ENCODE data around the gene GRIN3A.

The GRIN3A gene

GRCh38 chr9:101705135-101705661 is 33.2 kb downstream of the GRIN3A start:
- DNase-seq (ENCODE audit: low spot score) = no peak

- DNase-seq (ENCODE audit: low spot score) = no peak
These were observed 36.2 kb downstream of the GRIN3A start for GRCh38 chr9:101702257-101702656.

DNA sequence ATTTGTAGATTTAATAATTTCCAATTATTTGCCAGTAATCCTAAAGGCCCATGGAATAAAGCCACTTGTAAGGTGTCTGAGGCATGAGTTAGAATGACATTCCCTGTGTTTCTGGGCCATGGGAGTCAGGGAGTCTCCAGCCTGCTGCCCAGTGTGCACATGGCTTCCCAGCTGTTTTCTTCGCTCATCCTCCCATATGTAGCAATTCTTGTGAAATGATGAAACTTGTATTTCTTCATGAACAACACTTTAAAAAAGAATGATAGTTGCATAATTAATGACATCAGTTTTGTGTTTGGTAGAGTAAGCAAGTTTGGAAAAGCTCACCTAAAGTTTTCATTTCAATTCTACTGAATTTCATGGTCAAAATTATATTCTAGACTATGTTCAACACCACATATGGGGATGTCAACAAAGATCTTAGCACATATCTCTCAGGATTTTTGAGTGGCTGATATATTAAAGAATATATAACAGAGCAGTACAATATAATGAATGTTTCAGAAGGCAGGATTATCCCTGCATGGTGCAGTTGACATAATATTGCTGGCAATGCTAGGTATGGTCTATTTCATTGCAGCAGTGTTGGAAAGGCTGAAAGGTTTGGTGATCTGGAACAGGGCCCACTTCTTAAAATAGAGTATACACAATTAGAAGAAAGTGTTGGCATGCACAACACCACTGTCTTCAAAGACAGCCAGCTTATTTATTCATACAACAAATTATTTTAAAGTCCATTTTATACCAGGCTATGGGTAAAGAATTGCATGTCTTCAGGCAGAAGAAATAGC is 44.7 kb downstream of the GRIN3A start:
- DNase-seq (ENCODE audit: low spot score) = no peak

- no peak for DNase-seq (ENCODE audit: low spot score)
These were observed 46.8 kb downstream of the GRIN3A start for GRCh38 chr9:101691657-101692056.

- DNase-seq (ENCODE audit: low spot score) = no peak
These were observed 49.4 kb downstream of the GRIN3A start for GRCh38 chr9:101689039-101689438.

GRCh38 chr9:101684665-101685064 is 53.8 kb downstream of the GRIN3A start:
- no peak for DNase-seq (ENCODE audit: low spot score)

DNA sequence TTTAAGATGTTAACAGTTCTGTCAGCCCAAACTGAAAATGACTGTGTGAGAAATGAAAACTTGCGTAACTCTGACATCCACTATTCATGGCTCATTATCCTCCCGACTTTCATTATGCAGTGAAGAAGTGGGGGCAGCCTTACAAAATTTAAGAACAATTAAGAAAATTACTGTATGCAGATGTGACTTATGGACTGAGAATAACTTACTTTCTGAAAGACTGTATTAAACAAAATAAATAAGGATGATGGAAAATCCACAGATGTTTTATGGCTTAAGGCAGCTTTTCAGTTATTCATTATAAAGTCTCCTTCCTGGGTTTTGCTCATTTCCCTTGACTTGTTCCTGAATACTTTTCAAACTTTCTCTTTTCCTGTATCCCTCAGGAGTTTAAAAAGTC is 55.2 kb downstream of the GRIN3A start:
- DNase-seq (ENCODE audit: low spot score) = no peak

DNA sequence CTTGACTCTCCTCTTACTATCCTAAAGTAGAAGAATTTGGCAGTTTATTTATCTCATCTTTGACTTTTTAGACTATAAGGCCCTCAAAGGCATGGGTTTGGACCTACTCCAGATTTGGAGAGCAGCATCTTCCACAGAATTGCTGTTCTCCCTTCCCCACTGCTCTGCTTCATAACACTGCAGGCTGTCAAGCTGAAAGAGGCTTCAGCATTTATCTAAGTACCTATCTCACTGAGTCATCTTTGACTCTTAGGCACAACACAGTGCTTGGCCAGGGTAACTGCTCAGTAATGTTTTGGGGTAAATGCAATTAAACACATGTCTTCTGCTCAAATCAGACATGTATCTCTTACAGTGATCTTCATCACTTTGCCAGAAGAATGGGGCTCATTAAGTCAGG is 60.6 kb downstream of the GRIN3A start:
- DNase-seq (ENCODE audit: low spot score) = no peak

DNA sequence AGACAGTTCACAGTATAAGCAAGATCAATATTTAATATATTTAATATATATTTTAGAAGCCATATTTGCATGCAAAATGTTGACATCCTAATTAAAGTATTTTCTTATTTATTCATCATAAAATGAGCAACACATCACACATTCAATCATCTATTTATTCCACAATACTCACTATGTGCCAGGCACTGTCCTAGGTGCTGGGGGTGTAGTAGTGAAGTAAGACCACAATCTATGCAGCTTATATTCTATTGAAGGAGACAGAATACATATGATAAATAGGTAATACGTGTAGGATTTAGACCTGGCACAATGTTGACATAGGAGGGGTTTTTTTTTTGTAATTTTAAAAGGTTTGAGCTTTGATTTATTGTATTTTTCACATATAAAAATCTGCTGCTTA is 63.1 kb downstream of the GRIN3A start:
- DNase-seq (ENCODE audit: low spot score) = no peak

GRCh38 chr9:101674165-101674564 is 64.3 kb downstream of the GRIN3A start:
- DNase-seq (ENCODE audit: low spot score) = no peak

DNA sequence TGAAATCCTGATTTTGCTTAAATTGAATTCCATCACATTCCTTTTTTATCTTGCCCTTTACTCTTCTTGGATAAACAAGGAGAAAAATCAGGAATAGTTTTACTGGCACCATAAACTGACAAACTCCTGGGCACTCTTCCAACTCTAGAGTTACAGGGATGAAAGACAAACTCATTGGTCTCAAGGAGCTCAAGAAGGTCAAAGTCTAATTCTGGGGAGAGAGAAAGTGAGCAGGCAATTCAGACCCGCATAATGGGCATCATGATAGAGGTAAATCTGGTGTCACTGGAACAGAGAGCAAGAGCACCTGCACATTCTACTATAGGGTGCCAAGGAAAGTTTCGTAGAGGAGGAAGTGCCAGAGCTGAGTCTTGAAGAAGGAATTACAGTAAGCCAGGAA is 64.8 kb downstream of the GRIN3A start:
- DNase-seq (ENCODE audit: low spot score) = no peak

DNA sequence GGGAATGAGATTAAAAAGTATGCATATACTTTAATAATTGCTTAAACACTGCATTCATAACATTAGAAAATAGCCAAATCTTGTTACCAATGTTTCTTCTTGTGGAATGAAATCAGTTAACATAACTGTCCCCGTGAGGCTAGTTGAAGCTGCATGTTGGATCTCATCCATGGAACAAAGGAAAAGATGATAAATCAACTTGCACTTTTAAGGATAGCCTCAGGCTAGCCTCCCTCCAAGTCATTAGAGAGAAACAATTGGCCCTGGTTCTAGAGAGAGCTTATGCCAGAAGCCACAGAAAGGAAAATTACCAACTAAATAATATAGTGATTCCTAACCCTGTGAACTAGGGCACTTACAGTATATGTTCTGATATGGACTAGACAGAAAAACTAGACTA is 66.9 kb downstream of the GRIN3A start:
- no peak for DNase-seq (ENCODE audit: low spot score)

DNA sequence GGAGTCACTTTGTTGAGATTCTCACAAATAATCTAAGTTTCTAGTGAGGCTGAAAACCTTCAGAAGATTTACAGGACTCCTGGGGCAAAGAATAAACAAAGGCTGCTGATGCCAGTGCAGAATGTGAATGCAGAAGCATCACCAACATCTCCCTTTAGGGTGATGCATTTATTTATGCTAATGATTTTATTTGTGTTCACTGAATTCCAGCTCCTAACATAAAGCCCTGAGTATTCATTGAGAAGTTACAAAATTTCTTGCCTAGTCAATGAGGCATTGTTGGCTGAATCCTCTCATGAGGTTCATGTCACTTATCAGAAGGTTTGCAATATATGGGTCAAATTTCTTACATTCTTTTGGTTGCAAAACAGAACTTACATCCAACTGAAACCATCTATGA is 70.0 kb downstream of the GRIN3A start:
- DNase-seq (ENCODE audit: low spot score) = no peak

DNA sequence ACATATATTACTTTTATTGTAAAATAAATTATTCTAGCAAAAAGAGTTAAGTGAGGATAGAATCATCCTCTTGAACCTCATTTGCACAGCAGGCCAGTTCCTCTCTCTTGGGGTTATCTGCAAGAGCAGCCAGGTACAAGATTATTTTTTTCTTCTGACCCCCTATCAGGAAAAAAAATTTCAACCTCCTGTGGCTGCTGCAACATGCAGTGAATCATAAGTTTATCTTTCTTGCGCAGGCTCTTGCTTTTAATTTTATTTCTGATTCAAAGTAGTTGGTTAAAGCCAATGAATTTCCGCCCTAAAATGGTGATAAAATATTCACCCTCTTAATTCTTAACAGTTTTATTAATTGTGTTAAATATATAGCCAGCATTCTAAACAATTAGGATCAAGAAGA is 74.0 kb downstream of the GRIN3A start:
- no peak for DNase-seq (ENCODE audit: low spot score)

GRCh38 chr9:101652601-101653175 is 85.8 kb downstream of the GRIN3A start:
- no peak for DNase-seq (ENCODE audit: low spot score)

DNA sequence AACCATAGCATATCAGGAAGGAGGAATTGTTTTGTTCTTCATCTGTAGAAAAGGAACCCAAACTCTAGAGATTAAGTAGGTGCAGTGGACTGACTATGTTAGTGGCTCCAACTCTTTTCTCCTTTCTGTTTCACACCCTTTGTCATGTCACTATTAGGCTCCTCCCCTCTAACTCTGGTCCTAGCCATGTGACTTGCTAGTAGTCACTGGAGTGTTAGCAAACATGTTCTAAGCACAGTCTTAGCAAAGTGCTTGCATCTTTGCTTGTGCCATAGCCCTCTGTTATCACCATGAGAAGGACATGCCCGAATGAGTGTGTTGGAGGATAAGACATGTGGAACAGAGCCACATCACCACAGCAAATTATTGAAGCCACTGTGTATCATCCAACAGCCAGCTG is 88.3 kb downstream of the GRIN3A start:
- no peak for DNase-seq (ENCODE audit: low spot score)

DNA sequence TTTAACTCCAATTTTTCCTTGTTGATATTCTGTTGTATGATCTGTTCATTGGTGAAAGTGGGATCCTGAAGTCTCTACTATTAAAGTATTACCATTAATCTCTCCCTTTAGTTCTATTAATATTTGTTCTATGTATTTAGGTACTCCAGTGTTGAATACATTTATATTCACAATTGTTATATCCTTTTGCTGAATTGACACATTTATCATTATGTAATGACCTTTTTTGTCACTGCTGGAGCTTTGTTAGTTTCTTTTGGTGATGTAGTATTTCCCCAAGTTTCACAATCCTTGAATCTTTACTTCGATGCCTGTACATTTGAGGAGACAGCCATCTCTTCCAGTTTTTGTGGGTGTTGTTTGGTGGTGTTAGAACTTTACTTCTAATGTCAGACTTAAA is 90.0 kb downstream of the GRIN3A start:
- DNase-seq (ENCODE audit: low spot score) = no peak

- no peak for DNase-seq (ENCODE audit: low spot score)
These were observed 98.4 kb downstream of the GRIN3A start for GRCh38 chr9:101639785-101640665.

GRCh38 chr9:101639311-101639710 is 99.1 kb downstream of the GRIN3A start:
- no peak for DNase-seq (ENCODE audit: low spot score)

GRCh38 chr9:101636247-101636646 is 102.2 kb downstream of the GRIN3A start:
- DNase-seq (ENCODE audit: low spot score) = no peak

DNA sequence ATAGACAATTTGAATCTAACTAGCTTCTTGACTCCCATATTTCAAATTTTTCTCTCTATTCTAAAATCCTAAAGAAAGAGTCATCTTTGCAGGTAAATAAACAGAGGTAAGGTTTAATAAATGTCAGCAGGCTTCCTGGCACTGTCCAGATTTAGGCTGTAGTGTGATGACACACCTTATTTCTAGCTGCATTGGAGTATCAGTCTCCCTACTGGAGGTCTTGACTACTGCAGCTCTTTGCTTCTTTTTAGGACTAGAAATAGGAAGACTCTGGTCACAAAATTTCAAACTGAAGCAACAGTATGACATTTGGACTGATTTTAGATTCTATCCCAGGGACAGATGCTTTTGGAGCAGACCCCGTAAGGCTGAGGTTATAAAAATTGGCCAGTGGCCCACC is 103.0 kb downstream of the GRIN3A start:
- DNase-seq (ENCODE audit: low spot score) = no peak

GRCh38 chr9:101634741-101635409 is 103.6 kb downstream of the GRIN3A start:
- no peak for DNase-seq (ENCODE audit: low spot score)
